ENCODE results near the gene TMEM120B. TPM values are rescaled to one million over a fixed set of nuclear protein-coding genes. Genes with fewer than 3 reads are reported as not detected.
"Not testable (repeated sequence)": the region's sequence is repeated elsewhere in the genome, so short reads cannot be mapped to it uniquely, and the experiment has no call there.

TMEM120B gene
- total and polyA plus RNA-seq, 7 donors, result 11.0 to 29.7 (median 12.7) TPM

DNA sequence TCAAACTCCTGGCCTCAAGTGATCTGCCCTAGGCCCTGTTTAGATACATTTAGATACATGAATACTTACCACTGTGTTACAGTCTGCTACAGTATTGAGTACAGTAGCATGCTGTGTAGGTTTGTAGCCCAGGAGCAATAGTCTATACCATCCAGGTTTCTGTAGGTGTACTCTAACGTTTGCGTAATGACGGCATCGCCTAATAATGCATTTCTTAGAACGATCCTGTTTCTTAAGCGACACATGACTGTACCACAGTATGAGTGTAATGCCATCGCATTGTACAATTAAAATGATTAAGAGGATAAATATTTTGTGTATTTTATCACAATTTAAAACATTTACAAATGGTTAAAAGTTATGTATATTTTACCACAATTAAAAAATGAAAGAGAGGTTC, 18.9 kb downstream of the TMEM120B start:
- Histone ChIP-seq H3K4me3 (no peak overlapping the region), H3K36me3 (ENCODE audit: insufficient read depth in 1 of 2, low read depth in 1 of 2) (peaks cover 0 to 4% of the 10 kb centered on the region in 2 donors), H3K9me3 (no peaks in the 10 kb centered on the region), H3K4me1 (peaks cover 9% of the 10 kb centered on the region), H3K27me3 (ENCODE audit: insufficient read depth in 3 of 3, low read length in 2 of 3) (no peaks in the 10 kb centered on the region), H3K27ac (no peak overlapping the region)
- DNase-seq, result no peak
- WGBS, 3 donors, result 94 to 95% (median 95%) methylated on average over 7 of the region's 7 CpGs
- intact Hi-C loops (cut with DNase I), result no loop called here
- no peak for ATAC-seq
- TF ChIP-seq, protein P1, sequence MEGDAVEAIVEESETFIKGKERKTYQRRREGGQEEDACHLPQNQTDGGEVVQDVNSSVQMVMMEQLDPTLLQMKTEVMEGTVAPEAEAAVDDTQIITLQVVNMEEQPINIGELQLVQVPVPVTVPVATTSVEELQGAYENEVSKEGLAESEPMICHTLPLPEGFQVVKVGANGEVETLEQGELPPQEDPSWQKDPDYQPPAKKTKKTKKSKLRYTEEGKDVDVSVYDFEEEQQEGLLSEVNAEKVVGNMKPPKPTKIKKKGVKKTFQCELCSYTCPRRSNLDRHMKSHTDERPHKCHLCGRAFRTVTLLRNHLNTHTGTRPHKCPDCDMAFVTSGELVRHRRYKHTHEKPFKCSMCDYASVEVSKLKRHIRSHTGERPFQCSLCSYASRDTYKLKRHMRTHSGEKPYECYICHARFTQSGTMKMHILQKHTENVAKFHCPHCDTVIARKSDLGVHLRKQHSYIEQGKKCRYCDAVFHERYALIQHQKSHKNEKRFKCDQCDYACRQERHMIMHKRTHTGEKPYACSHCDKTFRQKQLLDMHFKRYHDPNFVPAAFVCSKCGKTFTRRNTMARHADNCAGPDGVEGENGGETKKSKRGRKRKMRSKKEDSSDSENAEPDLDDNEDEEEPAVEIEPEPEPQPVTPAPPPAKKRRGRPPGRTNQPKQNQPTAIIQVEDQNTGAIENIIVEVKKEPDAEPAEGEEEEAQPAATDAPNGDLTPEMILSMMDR (IDR thresholded peaks at IDR 0.05), result no peak

DNA sequence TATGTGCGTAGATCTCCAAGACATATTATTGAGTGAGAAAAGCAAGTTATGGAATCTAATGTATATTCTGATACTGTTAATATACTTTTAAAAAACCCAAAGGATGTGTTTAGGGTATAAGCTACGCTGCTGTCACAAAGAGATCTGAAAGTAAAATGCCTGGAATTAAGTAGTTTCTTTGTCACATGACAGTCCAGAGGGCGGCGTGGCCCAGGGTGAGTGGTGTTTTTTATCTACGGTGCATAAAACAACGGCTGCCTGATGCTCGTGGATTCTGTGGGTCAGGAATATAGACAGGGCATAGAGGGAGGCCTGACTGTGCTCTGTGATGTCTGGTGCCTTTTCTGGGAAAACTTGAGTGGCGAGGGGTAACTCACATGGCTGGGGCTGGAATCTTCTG, 21.3 kb downstream of the TMEM120B start:
- H3K36me3 ChIP-seq (ENCODE audit: insufficient read depth in 1 of 2, low read depth in 1 of 2), result peaks cover 0 to 4% of the 10 kb centered on the region in 2 donors
- WGBS, 3 donors, result 88 to 93% (median 90%) methylated on average over 8 of the region's 8 CpGs
- H3K4me1 ChIP-seq, result peaks cover 12% of the 10 kb centered on the region
- intact Hi-C loops (cut with DNase I), result no loop called here
- no peak for ATAC-seq
- no peaks in the 10 kb centered on the region for H3K9me3 ChIP-seq
- H3K27ac ChIP-seq, result peak overlapping the region; percentile 3
- H3K4me3 ChIP-seq, result no peak overlapping the region
- TF ChIP-seq, protein P1 (IDR thresholded peaks at IDR 0.05), result no peak
- H3K27me3 ChIP-seq (ENCODE audit: insufficient read depth in 3 of 3, low read length in 2 of 3), result no peaks in the 10 kb centered on the region
- DNase-seq, result no peak

DNA sequence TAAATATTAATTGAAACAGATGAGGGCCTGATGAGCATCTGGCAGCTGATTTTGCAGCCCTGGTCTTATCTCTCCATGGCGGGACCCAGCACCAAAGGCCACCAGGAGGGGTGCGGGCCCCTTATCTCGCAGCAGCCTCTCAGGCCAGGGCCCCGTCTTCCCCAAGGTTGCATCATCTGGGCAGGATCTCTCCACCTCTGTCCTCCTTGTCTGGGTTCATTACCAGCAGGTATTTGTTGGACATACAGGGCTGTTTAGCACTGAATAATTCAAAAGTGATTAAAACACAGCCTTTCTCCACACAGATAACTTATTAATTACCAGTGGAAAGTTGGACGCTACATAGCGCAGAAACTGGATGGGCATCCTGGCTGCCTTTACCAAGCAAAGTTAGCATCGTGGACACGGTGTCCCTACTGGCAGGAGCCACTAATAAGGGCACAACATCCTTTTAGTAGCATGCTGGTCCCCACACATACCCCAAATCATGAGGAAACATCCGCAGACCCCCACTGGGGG, 25.8 kb downstream of the TMEM120B start:
- no peak for DNase-seq
- TF ChIP-seq, protein P1 (IDR thresholded peaks at IDR 0.05), result no peak
- H3K4me3 ChIP-seq, result no peak overlapping the region
- peaks cover 25% of the 10 kb centered on the region for H3K4me1 ChIP-seq
- H3K27ac ChIP-seq, result peak overlapping the region; percentile 50
- no peaks in the 10 kb centered on the region for H3K27me3 ChIP-seq (ENCODE audit: insufficient read depth in 3 of 3, low read length in 2 of 3)
- no peaks in the 10 kb centered on the region for H3K9me3 ChIP-seq
- H3K36me3 ChIP-seq (ENCODE audit: insufficient read depth in 1 of 2, low read depth in 1 of 2), result peaks cover 0 to 4% of the 10 kb centered on the region in 2 donors
- WGBS, 3 donors, result 76 to 83% (median 79%) methylated on average over 9 of the region's 9 CpGs
- no peak for ATAC-seq
- intact Hi-C loops (cut with DNase I), result no loop called here

DNA sequence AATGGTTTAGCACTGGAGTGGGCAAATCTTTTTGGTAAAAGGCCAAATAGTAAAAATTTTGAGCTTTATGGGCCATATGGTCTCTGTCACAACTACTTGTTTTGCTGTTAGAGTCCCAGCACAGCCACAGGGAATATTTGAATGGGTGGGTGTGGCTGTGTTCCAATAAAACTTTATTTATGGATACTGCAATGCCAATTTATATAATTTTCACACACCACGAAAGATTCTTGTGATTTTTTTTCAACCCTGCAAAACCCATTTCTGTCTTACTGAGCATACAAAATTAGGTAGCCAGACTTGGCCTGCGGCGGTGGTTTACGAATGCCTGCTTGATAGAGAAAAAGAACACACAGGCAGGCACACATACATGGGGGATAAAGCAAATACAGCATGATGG, 28.3 kb downstream of the TMEM120B start:
- TF ChIP-seq, protein P1 (IDR thresholded peaks at IDR 0.05), result no peak
- 66 to 86% (median 72%) methylated on average over 4 of the region's 4 CpGs for WGBS, 3 donors
- intact Hi-C loops (cut with DNase I), result no loop called here
- ATAC-seq (no peak), DNase-seq (no peak)
- Histone ChIP-seq H3K4me3 (no peak overlapping the region), H3K36me3 (ENCODE audit: insufficient read depth in 1 of 2, low read depth in 1 of 2) (peaks cover 0 to 11% of the 10 kb centered on the region in 2 donors), H3K4me1 (peaks cover 17% of the 10 kb centered on the region), H3K9me3 (no peaks in the 10 kb centered on the region), H3K27me3 (ENCODE audit: insufficient read depth in 3 of 3, low read length in 2 of 3) (no peaks in the 10 kb centered on the region), H3K27ac (peak overlapping the region; percentile 76)

DNA sequence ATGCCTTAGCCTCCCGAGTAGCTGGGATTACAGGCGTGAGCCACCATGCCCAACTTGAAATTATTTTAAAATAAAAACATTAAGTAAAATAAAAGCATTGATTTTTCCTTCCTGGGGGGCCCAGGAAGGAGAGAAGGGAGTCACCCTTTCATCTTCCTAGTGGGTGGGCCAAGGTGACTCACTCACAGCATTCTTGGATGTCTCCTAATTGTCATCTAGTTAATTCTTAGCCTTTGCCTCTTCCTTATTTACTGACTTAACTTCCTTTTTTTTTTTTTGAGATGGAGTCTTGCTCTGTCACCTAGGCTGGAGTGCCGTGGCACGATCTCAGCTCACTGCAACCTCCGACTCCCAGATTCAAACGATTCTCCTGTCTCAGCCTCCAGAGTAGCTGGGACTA, 29.2 kb downstream of the TMEM120B start:
- peaks cover 0 to 11% of the 10 kb centered on the region in 2 donors for H3K36me3 ChIP-seq (ENCODE audit: insufficient read depth in 1 of 2, low read depth in 1 of 2)
- H3K9me3 ChIP-seq, result no peaks in the 10 kb centered on the region
- TF ChIP-seq, protein P1 (IDR thresholded peaks at IDR 0.05), result no peak
- no peaks in the 10 kb centered on the region for H3K27me3 ChIP-seq (ENCODE audit: insufficient read depth in 3 of 3, low read length in 2 of 3)
- ATAC-seq (no peak), DNase-seq (no peak)
- no peak overlapping the region for H3K4me3 ChIP-seq
- H3K4me1 ChIP-seq, result peaks cover 13% of the 10 kb centered on the region
- peak overlapping the region; percentile 76 for H3K27ac ChIP-seq
- WGBS, 3 donors, result 87 to 94% (median 92%) methylated on average over 6 of the region's 6 CpGs
- intact Hi-C loops (cut with DNase I), result no loop called here

DNA sequence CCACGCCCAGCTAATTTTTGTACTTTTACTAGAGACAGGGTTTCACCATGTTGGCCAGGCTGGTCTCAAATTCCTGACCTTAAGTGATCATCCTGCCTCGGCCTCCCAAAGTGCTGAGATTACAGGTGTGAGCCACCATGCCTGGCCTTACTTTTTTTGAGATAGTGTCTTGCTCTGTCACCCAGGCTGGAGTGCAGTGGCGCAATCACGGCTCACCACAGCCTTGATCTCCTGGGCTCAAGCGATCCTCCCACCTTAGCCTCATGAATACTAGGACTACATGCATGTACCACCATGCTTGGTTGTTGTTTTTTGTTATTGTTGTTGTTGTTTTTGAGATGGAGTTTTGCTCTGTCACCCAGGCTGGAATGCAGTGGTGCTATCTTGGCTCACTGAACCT, 33.0 kb downstream of the TMEM120B start:
- Histone ChIP-seq H3K4me1 (peaks cover 12% of the 10 kb centered on the region), H3K36me3 (ENCODE audit: insufficient read depth in 1 of 2, low read depth in 1 of 2) (peaks cover 0 to 31% of the 10 kb centered on the region in 2 donors)
- H3K4me3 ChIP-seq; H3K27me3 ChIP-seq (ENCODE audit: insufficient read depth in 3 of 3, low read length in 2 of 3); H3K27ac ChIP-seq; H3K9me3 ChIP-seq; ATAC-seq; intact Hi-C loops (cut with DNase I); DNase-seq: not testable (repeated sequence)
- WGBS, 3 donors, result 97 to 98% (median 97%) methylated on average over 5 of the region's 5 CpGs
